ENCODE measurements around the gene WWP2. TPM values are rescaled to one million over a fixed set of nuclear protein-coding genes. Genes with fewer than 3 reads are reported as not detected.

WWP2 gene
- total and polyA plus RNA-seq, 2 donors (not counting 3 experiments of a cell fraction or from before 2014, with no cell fraction given): 17.9 to 44.9 TPM

DNA sequence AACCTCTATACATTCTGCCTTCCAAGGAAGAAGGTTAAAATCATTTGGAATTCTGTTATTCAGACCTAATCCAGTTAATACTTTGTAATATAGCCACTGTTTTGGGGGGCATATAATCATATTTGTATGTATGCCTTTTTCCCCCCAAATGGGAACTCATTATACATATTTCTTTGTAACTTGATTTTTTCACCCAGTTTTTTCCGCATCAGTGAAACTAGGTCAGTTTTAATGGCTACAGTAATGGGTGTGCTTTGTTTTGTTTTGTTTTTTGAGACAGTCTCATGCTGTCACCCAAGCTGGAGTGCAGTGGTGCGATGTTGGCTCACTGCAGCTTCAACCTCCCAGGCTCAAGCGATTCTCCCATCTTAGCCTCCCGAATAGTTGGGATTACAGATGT, 54.9 kb downstream of the WWP2 start:
- TF ChIP-seq POLR2AphosphoS5 (IDR thresholded peaks at IDR 0.05; ENCODE audit: insufficient read depth, low read depth, low read length): no peak
- no peak for TF ChIP-seq EZH2 (IDR thresholded peaks at IDR 0.05; ENCODE audit: borderline replicate concordance, low read depth, low read length, severe bottlenecking)
- TF ChIP-seq, protein P1, sequence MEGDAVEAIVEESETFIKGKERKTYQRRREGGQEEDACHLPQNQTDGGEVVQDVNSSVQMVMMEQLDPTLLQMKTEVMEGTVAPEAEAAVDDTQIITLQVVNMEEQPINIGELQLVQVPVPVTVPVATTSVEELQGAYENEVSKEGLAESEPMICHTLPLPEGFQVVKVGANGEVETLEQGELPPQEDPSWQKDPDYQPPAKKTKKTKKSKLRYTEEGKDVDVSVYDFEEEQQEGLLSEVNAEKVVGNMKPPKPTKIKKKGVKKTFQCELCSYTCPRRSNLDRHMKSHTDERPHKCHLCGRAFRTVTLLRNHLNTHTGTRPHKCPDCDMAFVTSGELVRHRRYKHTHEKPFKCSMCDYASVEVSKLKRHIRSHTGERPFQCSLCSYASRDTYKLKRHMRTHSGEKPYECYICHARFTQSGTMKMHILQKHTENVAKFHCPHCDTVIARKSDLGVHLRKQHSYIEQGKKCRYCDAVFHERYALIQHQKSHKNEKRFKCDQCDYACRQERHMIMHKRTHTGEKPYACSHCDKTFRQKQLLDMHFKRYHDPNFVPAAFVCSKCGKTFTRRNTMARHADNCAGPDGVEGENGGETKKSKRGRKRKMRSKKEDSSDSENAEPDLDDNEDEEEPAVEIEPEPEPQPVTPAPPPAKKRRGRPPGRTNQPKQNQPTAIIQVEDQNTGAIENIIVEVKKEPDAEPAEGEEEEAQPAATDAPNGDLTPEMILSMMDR (IDR thresholded peaks at IDR 0.05; ENCODE audit: extremely low read depth in 1 of 2, insufficient read depth in 1 of 2, low read depth in 1 of 2, low read length in 2 of 2): no peak
- no peak for TF ChIP-seq GATA2 (IDR thresholded peaks at IDR 0.05; ENCODE audit: insufficient read depth, insufficient read length, low read depth, low read length)
- no peak for TF ChIP-seq POLR2A (IDR thresholded peaks at IDR 0.05; ENCODE audit: low read depth, low read length)
- no peak for TF ChIP-seq MYC (IDR thresholded peaks at IDR 0.05; ENCODE audit: low read depth, low read length)
- TF ChIP-seq, protein P2, sequence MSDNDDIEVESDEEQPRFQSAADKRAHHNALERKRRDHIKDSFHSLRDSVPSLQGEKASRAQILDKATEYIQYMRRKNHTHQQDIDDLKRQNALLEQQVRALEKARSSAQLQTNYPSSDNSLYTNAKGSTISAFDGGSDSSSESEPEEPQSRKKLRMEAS (IDR thresholded peaks at IDR 0.05; ENCODE audit: insufficient read depth, insufficient read length): no peak
- no peak for TF ChIP-seq JUN (IDR thresholded peaks at IDR 0.05; ENCODE audit: borderline replicate concordance, insufficient read depth, insufficient read length, low read depth)
- TF ChIP-seq FOS (IDR thresholded peaks at IDR 0.05; ENCODE audit: borderline replicate concordance, insufficient read depth, low read length): no peak
- no peaks in the 10 kb centered on the region for H3K36me3 ChIP-seq (ENCODE audit: control insufficient read depth in 2 of 2, extremely low read depth in 1 of 2, insufficient read depth in 2 of 2, low read length in 2 of 2)
- H3K4me1 ChIP-seq (ENCODE audit: control insufficient read depth, extremely low read depth, insufficient read depth, low read length): no peaks in the 10 kb centered on the region
- ChIA-PET CTCF (no interaction called here), POLR2A (no interaction called here)
- H3K9me3 ChIP-seq (replicated peaks; ENCODE audit: control insufficient read depth, insufficient read depth, low read length): no peaks in the 10 kb centered on the region
- no peaks in the 10 kb centered on the region for H3K79me2 ChIP-seq (ENCODE audit: control insufficient read depth, insufficient read depth, low read length)
- no peak overlapping the region for H3K4me2 ChIP-seq (ENCODE audit: insufficient read depth, low read length)
- no peak overlapping the region for H3K27ac ChIP-seq (ENCODE audit: insufficient read depth, low read depth, low read length)
- H2AFZ ChIP-seq (ENCODE audit: low read depth, low read length): no peak overlapping the region
- no peak for FAIRE-seq
- dilution Hi-C loops (cut with MboI; ENCODE audit: extremely low pct_ligation_motif_present, low sequenced_read_pairs) (no loop called here), intact Hi-C loops (cut with micrococcal nuclease) (no loop called here)
- no peak for DNase-seq (ENCODE audit: low read depth, low spot score)
- H3K4me3 ChIP-seq (replicated peaks in 1 of 3; ENCODE audit: insufficient read depth in 1 of 3, low read depth in 1 of 3, low read length in 3 of 3): no peak overlapping the region
- no peaks in the 10 kb centered on the region for H3K9me1 ChIP-seq (replicated peaks; ENCODE audit: control insufficient read depth, extremely low read depth, insufficient read depth, low read length)
- BruUV-seq (replicated peaks): no TSS peak
- H4K20me1 ChIP-seq (replicated peaks; ENCODE audit: control insufficient read depth, extremely low read depth, insufficient read depth, low read length): no peaks in the 10 kb centered on the region
- H3K27me3 ChIP-seq (ENCODE audit: control insufficient read depth in 2 of 2, insufficient read depth in 2 of 2, low read length in 2 of 2): no peaks in the 10 kb centered on the region
- no peak overlapping the region for H3K9ac ChIP-seq (replicated peaks; ENCODE audit: extremely low read depth, insufficient read depth, low read length)

All from endothelial cell of umbilical vein (primary cell).